ENCODE data around the gene BPGM.

The BPGM gene

GRCh38 chr7:134646425-134647305, at the start of gene BPGM:
BPGM (plus strand) TSS chr7:134646853; CDS start chr7:134661508, 14,655 bp downstream.
- peak; percentile 99 for DNase-seq

DNA sequence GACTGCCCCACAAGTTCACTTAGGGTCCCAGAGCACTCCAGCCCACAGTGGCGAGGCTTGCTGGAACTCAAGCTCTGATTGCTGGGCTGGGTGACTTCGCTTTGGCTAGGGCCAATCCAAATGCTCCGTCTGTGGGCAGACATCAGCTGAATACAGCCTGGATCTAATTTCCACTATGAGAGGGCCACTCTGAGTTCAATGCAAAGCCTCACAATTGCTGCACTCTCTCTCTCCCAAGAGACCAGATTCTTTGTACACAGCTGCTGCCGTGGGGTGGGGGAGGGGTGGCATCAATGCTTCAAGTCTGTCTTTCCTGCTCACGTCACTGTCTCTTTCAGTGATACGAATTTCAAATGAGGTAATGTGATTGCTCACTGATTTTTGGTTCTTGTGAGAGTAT, 47.3 kb upstream of the BPGM start:
- no peak for DNase-seq

DNA sequence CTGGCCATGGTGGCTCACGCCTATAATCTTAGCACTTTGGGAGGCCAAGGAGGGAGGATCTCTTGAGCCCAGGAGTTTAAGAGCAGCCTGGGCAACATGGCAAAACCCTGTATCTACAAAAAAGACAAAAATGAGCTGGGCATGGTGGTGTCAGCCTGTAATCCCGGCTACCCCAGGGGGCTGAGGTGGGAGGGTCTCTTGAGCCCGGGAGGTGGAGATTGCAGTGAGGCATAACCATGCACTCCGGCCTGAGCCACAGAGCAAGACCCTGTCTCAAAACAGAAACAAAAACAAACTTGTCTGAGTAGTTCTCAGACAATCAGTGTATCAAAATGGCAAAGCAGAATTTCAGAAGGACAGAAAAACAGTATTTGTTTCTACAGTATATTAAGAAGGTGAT, 45.2 kb upstream of the BPGM start:
- no peak for DNase-seq

DNA sequence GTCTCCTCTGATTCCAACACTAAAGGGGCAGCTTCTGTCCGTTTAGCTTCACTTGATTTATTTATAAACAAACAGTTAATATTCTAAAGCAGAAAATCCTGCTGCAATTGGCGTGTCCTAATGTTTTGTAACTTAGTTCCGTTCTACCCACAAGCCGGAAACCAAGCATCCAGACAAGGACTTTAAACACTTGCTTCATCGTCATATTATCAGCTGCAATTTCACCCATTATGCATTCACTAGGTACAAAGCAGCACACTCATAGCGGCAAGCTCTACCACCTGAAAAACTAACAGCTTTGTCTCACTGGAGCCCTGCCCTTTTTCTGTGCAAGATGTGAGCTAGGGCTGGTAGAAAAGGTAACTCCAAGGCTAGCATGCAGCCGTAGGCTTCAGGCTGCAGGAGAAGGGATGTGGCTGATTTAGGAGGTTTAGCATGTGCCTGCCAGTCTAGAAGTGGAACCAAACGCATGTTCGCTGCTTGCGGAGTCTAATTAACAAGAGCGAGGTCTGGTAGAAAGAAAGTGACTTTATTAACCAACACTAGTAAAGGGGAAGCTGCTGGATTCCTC, 43.7 kb upstream of the BPGM start:
- DNase-seq = no peak

DNA sequence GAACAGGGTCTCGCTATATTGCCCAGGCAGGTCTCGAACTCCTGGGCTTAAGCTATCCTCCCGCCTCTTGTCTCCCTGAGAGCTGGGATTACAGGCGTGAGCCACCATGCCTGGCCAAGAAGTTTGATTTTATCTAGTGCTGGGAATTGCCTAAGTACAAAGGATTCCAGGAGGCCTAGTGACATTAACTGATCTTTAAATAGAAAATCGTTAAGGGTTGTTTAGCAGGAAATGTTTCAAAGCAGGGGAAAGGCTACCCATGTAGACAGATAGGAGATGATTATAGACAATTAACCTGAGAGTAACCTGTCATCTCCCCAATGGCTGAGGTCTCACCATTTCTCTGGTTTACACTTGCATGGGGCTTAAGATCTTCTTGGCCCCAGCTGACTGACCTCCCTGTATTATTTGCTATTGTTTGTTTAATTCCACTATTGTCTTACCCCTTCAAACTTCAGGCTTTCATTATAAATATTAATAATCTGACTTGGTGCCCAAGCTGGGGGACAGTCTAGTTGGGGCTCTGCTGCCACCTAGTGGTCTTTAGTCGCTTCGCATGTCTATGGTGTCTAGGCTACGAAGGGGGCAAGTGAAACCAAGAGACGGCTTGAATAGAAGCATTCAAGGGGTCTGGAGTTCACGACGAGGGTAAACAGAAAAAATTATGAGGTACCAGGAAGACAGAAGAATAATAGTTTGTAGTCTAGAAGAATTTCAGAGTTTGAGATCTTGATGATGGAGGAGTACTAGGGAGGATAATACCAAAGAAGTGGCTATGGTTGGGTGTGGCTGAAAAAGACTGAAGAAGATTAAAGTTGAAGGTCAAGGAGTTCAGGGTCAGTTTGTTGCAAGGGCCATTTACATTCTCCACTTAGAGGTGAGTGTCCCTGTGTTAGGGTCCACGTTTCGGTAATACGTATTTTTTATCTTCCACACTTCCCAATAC, 40.4 kb upstream of the BPGM start:
- peak; percentile 78 for DNase-seq

GRCh38 chr7:134611611-134612151, 35.0 kb upstream of the BPGM start:
- no peak for DNase-seq

DNA sequence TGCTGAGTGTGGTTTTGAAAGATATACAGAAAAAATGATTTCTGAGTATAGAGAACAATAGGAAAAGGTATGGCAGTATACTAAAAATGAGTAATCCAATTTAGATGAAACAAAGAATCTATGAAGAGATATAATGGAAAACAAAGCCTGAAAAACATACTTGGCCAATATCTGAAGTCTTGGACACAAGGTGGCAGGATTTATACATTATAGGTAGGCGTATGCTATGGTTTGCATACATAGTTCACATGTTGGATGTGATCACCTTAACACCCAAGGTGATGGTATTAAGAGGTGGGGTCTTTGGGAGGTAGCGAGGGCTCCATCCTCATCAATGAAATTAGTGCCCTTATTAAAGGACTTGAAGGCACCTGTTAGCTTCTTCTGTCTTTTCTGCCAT, 34.5 kb upstream of the BPGM start:
- DNase-seq = no peak

DNA sequence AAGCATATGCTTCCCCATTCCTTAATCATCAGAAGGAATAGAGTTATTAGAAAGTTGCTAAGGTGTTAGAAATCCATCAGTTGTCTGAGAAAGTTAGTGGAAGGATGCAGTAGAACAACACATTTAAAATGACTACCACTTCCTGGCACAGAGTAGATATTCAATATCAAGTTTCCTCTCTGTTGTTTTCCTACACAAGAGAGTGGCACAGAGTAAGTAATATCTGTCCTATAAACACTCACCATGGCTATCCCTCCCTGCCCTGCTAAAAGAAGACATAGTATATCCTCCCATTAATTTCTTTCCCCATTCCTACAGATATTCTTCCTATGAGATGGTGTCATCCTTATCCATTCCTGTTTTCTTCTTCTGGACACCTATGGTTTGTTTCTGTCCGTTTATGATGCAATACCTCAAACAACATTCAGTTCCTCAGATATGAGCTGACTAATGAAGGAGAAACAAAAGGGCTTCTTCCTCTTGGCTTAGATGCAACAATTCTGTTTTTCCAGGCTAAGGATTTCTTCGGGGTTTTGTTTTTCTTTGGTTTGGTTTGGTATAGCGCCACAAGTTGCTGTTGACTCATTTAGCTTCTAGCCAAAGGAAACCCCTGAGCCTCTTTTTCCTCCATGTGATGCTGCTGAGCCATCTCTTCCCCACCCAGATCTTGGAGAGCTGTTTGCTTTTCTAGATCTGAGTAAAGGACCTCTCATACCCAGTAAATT, 32.9 kb upstream of the BPGM start:
- DNase-seq = no peak

DNA sequence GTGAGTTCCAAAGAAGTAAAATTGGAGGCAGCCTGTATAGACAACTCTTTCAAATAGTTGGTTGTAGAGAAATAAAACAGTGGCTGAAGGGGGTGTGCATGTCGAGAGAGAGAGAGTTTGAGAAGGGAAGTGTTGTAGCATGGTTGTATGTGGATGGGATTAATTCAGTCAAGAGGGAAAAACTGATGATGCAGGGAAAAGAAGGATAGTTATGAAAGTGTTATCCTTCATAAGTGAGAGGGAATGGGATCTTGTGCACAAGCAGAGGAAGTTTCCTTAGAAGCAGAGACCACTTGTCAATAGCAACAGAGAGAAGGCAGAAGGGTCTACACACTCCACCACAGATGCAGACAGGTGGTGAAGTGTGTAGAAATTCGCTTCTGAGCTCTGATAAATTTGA, 30.0 kb upstream of the BPGM start:
- no peak for DNase-seq

GRCh38 chr7:134618756-134619530, 27.7 kb upstream of the BPGM start:
- DNase-seq = no peak

GRCh38 chr7:134619627-134620331, 26.9 kb upstream of the BPGM start:
- no peak for DNase-seq

DNA sequence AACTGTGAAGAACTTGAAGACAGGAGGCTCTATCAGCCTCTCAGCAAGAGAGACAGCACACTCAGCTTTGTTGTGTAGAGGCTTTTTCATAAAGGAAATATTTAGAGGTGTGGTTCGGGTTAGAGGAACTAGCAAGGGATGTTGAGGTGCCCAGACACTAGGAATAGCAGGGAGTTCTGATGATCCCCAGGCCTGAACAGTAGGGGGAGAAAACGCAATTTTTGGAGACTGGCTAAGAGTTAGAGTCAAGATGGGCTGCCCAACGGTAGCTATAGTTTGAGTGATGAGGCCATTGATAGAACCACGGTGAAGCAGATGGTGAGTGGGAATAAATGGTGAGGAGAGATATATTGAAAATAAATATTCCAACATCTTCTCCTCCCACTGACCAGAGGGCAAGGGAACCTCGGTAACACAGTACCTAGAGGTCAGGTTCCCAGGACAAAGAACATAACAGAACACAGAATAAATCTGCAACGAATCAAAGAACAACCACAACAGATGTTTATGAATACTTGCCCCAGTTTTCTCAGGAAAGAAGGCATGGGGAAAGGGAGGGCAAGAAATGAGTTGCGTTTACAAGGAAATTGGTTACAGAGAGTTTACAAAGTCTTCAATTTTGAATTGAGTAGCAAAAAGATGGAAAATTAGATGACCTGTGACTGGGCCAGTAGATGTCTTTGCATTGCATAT, 24.2 kb upstream of the BPGM start:
- DNase-seq = no peak

GRCh38 chr7:134623193-134623592, 23.5 kb upstream of the BPGM start:
- no peak for DNase-seq

GRCh38 chr7:134625550-134625949, 21.1 kb upstream of the BPGM start:
- DNase-seq = no peak

GRCh38 chr7:134627109-134627774, 19.4 kb upstream of the BPGM start:
- DNase-seq = no peak

DNA sequence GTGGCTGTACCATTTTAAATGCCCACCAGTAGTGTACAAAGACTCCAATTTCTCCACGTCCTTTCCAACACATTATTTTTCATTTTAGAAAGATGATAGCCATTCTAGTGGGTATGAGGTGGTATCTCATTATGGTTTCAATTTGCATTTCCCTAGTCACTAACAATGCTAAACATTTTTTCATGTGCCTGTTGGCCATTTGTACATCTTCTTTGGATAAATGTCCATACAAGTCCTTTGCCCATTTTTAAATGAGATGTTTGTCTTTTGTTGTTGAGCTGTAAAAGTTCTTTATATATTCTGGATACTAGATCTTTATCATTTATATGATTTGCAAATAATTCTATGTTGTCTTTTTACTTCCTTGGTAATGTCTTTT, 18.9 kb upstream of the BPGM start:
- DNase-seq = no peak

GRCh38 chr7:134629445-134629844, 17.2 kb upstream of the BPGM start:
- DNase-seq = no peak

DNA sequence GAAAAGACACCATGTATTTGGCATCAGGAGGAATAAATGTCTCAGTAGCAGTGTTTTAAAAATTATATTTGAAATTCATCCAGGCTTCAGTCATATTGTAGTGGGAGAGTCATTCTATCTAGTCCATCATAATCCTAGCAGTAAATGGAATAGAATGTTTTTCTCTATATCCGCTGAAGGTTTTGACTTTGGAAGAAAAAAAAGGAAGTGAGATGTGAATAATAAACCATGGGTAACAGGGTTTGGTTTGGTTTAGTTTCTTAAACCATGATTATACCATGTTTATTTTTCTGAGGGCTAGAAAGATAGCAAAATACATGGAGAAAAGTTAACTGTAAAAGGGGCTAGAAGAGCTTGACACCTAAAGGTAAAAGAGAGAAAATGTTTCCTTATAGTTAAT, 16.4 kb upstream of the BPGM start:
- DNase-seq = no peak

GRCh38 chr7:134630893-134631292, 15.8 kb upstream of the BPGM start:
- no peak for DNase-seq

GRCh38 chr7:134632052-134632451, 14.6 kb upstream of the BPGM start:
- DNase-seq = no peak
